ENCODE data around the gene MARCHF10. TPM values are rescaled to one million over a fixed set of nuclear protein-coding genes. Genes with fewer than 3 reads are reported as not detected.

MARCHF10 gene
- total RNA-seq, 4 donors from 2014 or later, result 0.19 TPM; not detected in 3

GRCh38 chr17:62738281-62738680, 69.8 kb downstream of the MARCHF10 start:
- H3K4me3 ChIP-seq, result no peak overlapping the region
- TF ChIP-seq, protein P1, sequence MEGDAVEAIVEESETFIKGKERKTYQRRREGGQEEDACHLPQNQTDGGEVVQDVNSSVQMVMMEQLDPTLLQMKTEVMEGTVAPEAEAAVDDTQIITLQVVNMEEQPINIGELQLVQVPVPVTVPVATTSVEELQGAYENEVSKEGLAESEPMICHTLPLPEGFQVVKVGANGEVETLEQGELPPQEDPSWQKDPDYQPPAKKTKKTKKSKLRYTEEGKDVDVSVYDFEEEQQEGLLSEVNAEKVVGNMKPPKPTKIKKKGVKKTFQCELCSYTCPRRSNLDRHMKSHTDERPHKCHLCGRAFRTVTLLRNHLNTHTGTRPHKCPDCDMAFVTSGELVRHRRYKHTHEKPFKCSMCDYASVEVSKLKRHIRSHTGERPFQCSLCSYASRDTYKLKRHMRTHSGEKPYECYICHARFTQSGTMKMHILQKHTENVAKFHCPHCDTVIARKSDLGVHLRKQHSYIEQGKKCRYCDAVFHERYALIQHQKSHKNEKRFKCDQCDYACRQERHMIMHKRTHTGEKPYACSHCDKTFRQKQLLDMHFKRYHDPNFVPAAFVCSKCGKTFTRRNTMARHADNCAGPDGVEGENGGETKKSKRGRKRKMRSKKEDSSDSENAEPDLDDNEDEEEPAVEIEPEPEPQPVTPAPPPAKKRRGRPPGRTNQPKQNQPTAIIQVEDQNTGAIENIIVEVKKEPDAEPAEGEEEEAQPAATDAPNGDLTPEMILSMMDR (IDR thresholded peaks at IDR 0.05), result no peak
- no peak for TF ChIP-seq POLR2AphosphoS5 (IDR thresholded peaks at IDR 0.05)
- no peak for TF ChIP-seq EP300 (IDR thresholded peaks at IDR 0.05)
- no peak for TF ChIP-seq POLR2A (IDR thresholded peaks at IDR 0.05)
- H3K27ac ChIP-seq, result no peak overlapping the region
- H3K9me3 ChIP-seq, result no peaks in the 10 kb centered on the region
- no peaks in the 10 kb centered on the region for H3K27me3 ChIP-seq
- H3K4me1 ChIP-seq, result no peaks in the 10 kb centered on the region
- 83 to 89% methylated on average over 1 to 5 of the region's 9 CpGs for WGBS, 2 donors (ENCODE audit: low coverage in 1 of 2)
- no peak for ATAC-seq
- no peaks in the 10 kb centered on the region for H3K36me3 ChIP-seq

DNA sequence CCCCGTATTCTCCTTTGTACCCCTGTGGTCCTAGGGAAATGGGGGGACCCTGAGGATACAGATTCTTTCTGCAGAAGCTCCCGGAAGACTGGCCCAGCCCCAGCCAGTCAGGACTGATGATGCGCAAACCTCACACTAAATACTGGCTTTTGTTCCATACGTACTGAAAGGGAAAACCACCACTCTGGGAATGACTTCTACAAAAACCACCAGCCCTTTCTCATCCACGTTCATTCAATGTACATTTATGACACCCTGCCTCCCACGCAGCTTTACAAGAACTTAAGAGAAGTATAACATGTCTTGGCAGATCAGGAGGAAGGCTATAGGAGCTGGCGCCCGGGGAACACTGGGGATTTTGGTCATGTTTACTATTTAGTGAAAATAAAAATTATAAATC, 70.6 kb downstream of the MARCHF10 start:
- Histone ChIP-seq H3K4me1 (no peaks in the 10 kb centered on the region), H3K27ac (no peak overlapping the region), H3K36me3 (no peaks in the 10 kb centered on the region), H3K4me3 (no peak overlapping the region), H3K27me3 (no peaks in the 10 kb centered on the region), H3K9me3 (no peaks in the 10 kb centered on the region)
- TF ChIP-seq POLR2AphosphoS5 (IDR thresholded peaks at IDR 0.05), result no peak
- TF ChIP-seq EP300 (IDR thresholded peaks at IDR 0.05), result no peak
- no peak for TF ChIP-seq POLR2A (IDR thresholded peaks at IDR 0.05)
- TF ChIP-seq, protein P1 (IDR thresholded peaks at IDR 0.05), result no peak
- no peak for ATAC-seq
- 82 to 89% methylated on average over 7 to 8 of the region's 8 CpGs for WGBS, 2 donors (ENCODE audit: low coverage in 1 of 2)

- Histone ChIP-seq H3K27me3 (peaks cover 1% of the 10 kb centered on the region), H3K4me1 (no peaks in the 10 kb centered on the region), H3K27ac (no peak overlapping the region), H3K4me3 (no peak overlapping the region), H3K36me3 (no peaks in the 10 kb centered on the region), H3K9me3 (no peaks in the 10 kb centered on the region)
- no peak for ATAC-seq
- 58 to 80% methylated on average over 3 to 7 of the region's 7 CpGs for WGBS, 2 donors (ENCODE audit: low coverage in 1 of 2)
- TF ChIP-seq POLR2AphosphoS5 (IDR thresholded peaks at IDR 0.05), result no peak
These were observed 73.0 kb downstream of the MARCHF10 start for GRCh38 chr17:62735044-62735651.

- no peak overlapping the region for H3K4me3 ChIP-seq
- ATAC-seq, result no peak
- peaks cover 15% of the 10 kb centered on the region for H3K27me3 ChIP-seq
- no peak overlapping the region for H3K27ac ChIP-seq
- WGBS, 2 donors (ENCODE audit: low coverage in 1 of 2), result 73 to 86% methylated on average over 5 of the region's 5 CpGs
- no peaks in the 10 kb centered on the region for H3K9me3 ChIP-seq
- TF ChIP-seq EP300 (IDR thresholded peaks at IDR 0.05) (no peak), POLR2A (IDR thresholded peaks at IDR 0.05) (no peak), POLR2AphosphoS5 (IDR thresholded peaks at IDR 0.05) (no peak)
- TF ChIP-seq, protein P1 (IDR thresholded peaks at IDR 0.05), result no peak
- H3K4me1 ChIP-seq, result no peaks in the 10 kb centered on the region
- no peaks in the 10 kb centered on the region for H3K36me3 ChIP-seq
These were observed 76.0 kb downstream of the MARCHF10 start for GRCh38 chr17:62732125-62732524.

DNA sequence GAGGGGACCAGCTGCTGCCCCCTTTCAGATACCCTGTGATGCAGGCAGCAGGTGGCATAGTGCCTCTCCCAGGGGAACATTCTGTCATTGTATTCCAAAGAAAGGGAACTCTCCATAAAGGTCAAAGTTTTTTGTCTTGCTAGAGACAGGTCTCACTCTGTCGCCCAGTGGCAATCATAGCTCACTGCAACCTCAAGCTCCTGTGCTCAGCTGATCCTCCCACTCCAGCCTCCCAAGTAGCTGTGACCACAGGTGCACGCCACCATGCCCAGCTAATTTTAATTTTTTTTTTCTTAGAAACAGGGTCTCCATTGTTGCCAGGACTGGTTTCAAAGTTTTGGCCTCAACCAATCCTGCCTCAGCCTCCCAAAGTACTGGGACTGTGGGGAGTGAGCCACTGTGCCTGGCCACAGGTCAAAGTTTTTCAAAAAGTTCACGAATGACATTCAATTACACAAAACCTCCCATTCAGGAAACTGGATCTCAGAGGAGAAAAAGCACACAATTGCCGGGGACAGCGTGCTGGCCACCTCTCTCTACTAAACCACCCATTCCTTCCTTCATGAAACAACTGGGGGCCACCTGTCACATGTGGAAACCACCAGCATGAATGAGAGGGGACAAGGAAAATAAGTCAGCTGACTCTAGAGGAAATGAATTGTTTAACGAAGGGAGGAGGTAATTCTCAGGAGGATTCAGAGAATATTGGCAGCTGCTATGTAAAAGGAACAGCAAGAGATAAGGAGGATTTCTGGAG, 80.0 kb downstream of the MARCHF10 start:
- Histone ChIP-seq H3K9me3 (no peaks in the 10 kb centered on the region), H3K27ac (no peak overlapping the region), H3K36me3 (no peaks in the 10 kb centered on the region), H3K27me3 (peaks cover 15% of the 10 kb centered on the region), H3K4me1 (no peaks in the 10 kb centered on the region), H3K4me3 (no peak overlapping the region)
- no peak for ATAC-seq
- WGBS, 2 donors (ENCODE audit: low coverage in 1 of 2), result 70 to 76% methylated on average over 4 to 5 of the region's 6 CpGs
- no peak for TF ChIP-seq POLR2A (IDR thresholded peaks at IDR 0.05)
- no peak for TF ChIP-seq POLR2AphosphoS5 (IDR thresholded peaks at IDR 0.05)
- TF ChIP-seq, protein P1 (IDR thresholded peaks at IDR 0.05), result no peak
- no peak for TF ChIP-seq EP300 (IDR thresholded peaks at IDR 0.05)
